ENCODE measurements around the gene CERS1.

The CERS1 gene

GRCh38 chr19:18869023-18869618 is 26.8 kb downstream of the CERS1 start:
- DNase-seq: no peak

GRCh38 chr19:18868380-18869022 is 27.5 kb downstream of the CERS1 start:
- DNase-seq: no peak

- no peak for DNase-seq
These were observed 28.2 kb downstream of the CERS1 start for GRCh38 chr19:18867751-18868150.

- DNase-seq: no peak
These were observed 28.8 kb downstream of the CERS1 start for GRCh38 chr19:18867199-18867598.

GRCh38 chr19:18866800-18867123 is 29.2 kb downstream of the CERS1 start:
- no peak for DNase-seq

- DNase-seq: no peak
These were observed 29.8 kb downstream of the CERS1 start for GRCh38 chr19:18865973-18866799.

- DNase-seq: no peak
These were observed 30.6 kb downstream of the CERS1 start for GRCh38 chr19:18865106-18865972.

GRCh38 chr19:18863843-18864362 is 32.1 kb downstream of the CERS1 start:
- peak; percentile 23 for DNase-seq

- DNase-seq: no peak
These were observed 32.7 kb downstream of the CERS1 start for GRCh38 chr19:18862976-18863842.

- no peak for DNase-seq
These were observed 34.0 kb downstream of the CERS1 start for GRCh38 chr19:18861917-18862316.

- DNase-seq: no peak
These were observed 34.7 kb downstream of the CERS1 start for GRCh38 chr19:18861235-18861634.

GRCh38 chr19:18860725-18861124 is 35.2 kb downstream of the CERS1 start:
- DNase-seq: no peak

- DNase-seq: no peak
These were observed 35.7 kb downstream of the CERS1 start for GRCh38 chr19:18860302-18860700.

- DNase-seq: no peak
These were observed 36.2 kb downstream of the CERS1 start for GRCh38 chr19:18859676-18860301.

- no peak for DNase-seq
These were observed 36.9 kb downstream of the CERS1 start for GRCh38 chr19:18858906-18859646.

- no peak for DNase-seq
These were observed 38.7 kb downstream of the CERS1 start for GRCh38 chr19:18857223-18857622.

GRCh38 chr19:18856385-18857126 is 39.4 kb downstream of the CERS1 start:
- DNase-seq: no peak

- DNase-seq: no peak
These were observed 40.1 kb downstream of the CERS1 start for GRCh38 chr19:18855647-18856384.

- DNase-seq: no peak
These were observed 41.0 kb downstream of the CERS1 start for GRCh38 chr19:18854982-18855381.
